Measurements from ENCODE around the gene SLC2A2. TPM values are rescaled to one million over a fixed set of nuclear protein-coding genes. Genes with fewer than 3 reads are reported as not detected.

SLC2A2 gene
- total RNA-seq: under 0.01 TPM in 1 of 2 replicates, not detected in the other

DNA sequence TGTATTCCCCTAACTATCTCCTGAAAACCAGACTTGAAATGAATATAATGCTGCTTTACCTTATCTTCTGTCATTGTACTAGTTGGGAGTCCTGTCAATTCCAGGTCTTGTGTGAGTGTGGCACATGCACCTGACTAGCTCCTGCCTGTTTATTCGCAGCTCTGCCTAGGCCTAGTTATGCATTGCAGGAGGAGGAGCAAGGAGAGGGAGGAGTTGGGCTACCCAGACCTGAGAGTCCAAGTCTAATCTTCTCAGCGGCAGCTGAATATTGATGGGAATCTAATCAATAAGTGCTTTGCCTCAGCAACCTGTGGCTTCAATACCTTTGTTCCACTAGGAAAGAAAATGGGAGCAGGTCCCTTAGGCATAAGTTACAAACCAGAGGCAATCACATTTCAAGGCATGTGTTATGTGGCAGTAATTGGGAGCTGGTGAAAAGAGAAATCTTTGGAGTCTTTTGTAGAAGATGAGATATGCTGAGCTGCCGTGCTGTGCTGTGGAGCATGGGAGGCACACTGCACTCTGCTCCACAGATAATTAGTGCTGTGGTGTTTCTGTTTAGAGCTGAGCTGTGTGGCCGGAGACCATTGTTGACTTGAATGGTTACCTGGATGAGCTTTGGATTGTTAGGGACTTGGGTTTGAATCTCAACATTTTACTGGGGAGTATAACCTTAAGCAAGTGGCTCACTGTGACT lies at the start of gene SLC2A2:
SLC2A2 (minus strand) TSS at position 124 of the 697 bp plus-strand sequence; CDS start at position 74, 50 bp downstream.
- DNase-seq (ENCODE audit: low read depth): no peak
- TF ChIP-seq, protein P1, sequence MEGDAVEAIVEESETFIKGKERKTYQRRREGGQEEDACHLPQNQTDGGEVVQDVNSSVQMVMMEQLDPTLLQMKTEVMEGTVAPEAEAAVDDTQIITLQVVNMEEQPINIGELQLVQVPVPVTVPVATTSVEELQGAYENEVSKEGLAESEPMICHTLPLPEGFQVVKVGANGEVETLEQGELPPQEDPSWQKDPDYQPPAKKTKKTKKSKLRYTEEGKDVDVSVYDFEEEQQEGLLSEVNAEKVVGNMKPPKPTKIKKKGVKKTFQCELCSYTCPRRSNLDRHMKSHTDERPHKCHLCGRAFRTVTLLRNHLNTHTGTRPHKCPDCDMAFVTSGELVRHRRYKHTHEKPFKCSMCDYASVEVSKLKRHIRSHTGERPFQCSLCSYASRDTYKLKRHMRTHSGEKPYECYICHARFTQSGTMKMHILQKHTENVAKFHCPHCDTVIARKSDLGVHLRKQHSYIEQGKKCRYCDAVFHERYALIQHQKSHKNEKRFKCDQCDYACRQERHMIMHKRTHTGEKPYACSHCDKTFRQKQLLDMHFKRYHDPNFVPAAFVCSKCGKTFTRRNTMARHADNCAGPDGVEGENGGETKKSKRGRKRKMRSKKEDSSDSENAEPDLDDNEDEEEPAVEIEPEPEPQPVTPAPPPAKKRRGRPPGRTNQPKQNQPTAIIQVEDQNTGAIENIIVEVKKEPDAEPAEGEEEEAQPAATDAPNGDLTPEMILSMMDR (IDR thresholded peaks at IDR 0.05; ENCODE audit: insufficient read depth, low read depth, low read length): no peak
- no peak within 1 kb of the TSS for H3K4me3 ChIP-seq (ENCODE audit: low read depth, low read length)

DNA sequence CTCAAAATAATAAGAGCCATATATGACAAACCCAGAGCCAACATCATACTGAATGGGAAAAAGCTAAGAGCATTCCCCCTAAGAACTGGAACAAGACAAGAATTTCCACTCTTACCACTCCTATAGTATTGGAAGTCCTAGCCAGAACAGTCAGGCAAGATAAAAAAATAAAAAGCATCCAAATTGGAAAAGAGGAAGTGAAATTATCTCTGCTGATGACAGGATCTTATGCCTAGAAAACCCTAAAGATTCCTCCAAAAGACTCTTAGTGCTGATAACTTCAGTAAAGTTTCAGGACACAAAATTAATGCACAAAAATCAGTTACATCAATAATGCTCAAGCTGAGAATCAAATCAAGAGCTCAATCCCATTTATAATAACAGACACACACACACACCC lies 45.9 kb upstream of the SLC2A2 start:
- DNase-seq (ENCODE audit: low read depth): no peak
- TF ChIP-seq, protein P1 (IDR thresholded peaks at IDR 0.05; ENCODE audit: insufficient read depth, low read depth, low read length): no peak
- no peak overlapping the region for H3K4me3 ChIP-seq (ENCODE audit: low read depth, low read length)

DNA sequence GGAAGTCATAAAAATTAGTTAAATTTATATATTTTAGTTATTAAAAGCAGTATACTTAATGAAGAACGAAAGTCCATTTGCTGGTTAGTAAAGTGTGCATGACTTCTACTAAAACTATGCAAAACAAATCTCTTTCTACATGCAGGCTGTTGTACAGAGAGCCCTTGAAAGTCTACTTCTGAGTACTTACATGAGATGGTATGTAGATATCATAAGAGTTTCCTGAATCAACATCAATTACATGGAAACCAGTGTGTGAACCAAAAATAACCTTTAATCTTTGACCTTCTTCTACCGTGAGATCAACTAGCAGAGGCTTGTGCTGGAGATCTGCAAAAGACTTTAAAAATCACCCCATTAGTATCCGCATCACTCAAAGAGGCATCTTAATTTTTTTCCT lies 42.1 kb upstream of the SLC2A2 start:
- H3K4me3 ChIP-seq (ENCODE audit: low read depth, low read length): no peak overlapping the region
- DNase-seq (ENCODE audit: low read depth): peak; percentile 62
- TF ChIP-seq, protein P1 (IDR thresholded peaks at IDR 0.05; ENCODE audit: insufficient read depth, low read depth, low read length): no peak

DNA sequence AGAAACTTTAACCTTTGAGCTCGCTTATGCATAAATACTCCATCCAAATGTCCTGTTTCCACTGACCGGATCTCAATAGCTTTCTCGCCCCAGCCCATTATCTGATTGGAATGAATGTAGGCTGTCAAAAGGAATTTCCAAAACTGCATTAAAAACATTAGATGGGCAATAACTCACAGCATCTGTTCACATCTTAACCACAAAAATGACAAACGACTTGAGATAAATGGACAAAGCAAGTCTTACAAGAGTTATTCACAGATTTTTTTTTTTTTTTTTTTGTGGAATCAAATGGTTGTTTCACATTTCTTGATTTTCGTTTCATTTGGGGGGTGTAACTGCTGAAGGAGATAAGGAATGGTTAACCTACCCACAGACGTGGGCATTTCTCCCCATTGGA lies 39.7 kb upstream of the SLC2A2 start:
- DNase-seq (ENCODE audit: low read depth): no peak
- no peak overlapping the region for H3K4me3 ChIP-seq (ENCODE audit: low read depth, low read length)
- TF ChIP-seq, protein P1 (IDR thresholded peaks at IDR 0.05; ENCODE audit: insufficient read depth, low read depth, low read length): no peak

DNA sequence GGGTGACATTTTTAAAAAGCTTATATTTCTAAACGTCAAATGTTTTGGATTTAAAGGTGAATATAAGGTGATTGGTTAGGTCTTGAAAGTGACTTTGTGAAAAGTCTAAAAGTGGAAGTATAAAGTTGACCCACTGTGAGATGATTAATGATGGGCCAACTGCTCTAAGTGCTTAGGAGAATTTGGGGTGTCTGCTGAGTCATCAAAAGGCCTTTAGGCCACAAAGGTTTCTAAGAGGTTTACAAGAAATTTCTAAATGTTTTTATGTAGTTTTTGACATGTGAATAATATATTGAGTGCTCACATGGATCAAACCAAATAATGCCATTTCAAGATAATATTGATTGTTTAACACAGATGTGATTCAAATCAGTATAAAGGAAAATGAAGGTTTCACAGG lies 39.2 kb upstream of the SLC2A2 start:
- TF ChIP-seq, protein P1 (IDR thresholded peaks at IDR 0.05; ENCODE audit: insufficient read depth, low read depth, low read length): no peak
- H3K4me3 ChIP-seq (ENCODE audit: low read depth, low read length): no peak overlapping the region
- no peak for DNase-seq (ENCODE audit: low read depth)

DNA sequence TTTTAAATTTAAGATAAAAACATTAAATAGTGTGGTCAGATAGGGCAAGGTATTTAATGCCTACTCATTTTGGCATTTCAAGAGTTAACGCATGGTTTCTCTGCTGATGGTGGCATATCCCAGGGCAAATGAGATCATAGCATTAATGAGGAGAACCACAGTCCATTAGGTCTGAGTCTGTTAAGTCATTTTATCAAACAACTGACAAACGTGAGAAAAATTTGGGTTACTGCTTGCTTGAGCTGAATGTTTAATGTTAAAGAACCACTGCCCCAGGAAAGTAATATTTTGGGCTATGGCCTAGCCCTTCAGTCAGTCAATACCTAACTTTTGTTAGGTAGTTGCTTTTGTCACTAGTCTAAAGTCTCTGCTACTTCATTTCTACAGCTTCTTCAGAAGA lies 37.9 kb upstream of the SLC2A2 start:
- H3K4me3 ChIP-seq (ENCODE audit: low read depth, low read length): no peak overlapping the region
- TF ChIP-seq, protein P1 (IDR thresholded peaks at IDR 0.05; ENCODE audit: insufficient read depth, low read depth, low read length): no peak
- DNase-seq (ENCODE audit: low read depth): no peak

DNA sequence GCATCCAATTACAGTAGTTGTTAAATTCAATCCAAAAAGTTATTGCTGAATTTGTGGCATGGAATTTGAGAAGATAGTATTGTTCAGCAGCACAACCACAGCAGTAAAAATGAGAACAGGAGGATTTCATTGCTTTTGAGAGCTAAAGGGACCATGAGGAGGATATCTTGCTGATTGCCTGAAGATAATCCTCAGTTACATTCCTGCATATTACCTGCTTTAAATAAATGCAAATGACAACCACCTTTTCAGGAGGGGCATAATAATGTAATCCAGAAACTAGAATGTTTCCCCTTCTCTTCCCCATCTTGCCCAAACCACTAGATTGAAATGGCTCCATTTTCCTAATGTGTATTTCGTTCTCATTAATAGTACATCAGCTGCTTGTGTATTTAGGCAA lies 35.2 kb upstream of the SLC2A2 start:
- DNase-seq (ENCODE audit: low read depth): no peak
- no peak overlapping the region for H3K4me3 ChIP-seq (ENCODE audit: low read depth, low read length)
- TF ChIP-seq, protein P1 (IDR thresholded peaks at IDR 0.05; ENCODE audit: insufficient read depth, low read depth, low read length): no peak

Measured in fibroblast of villous mesenchyme (primary cell).